Keratinocyte (primary cell): ENCODE measurements around the gene ZFYVE19. TPM values are rescaled to one million over a fixed set of nuclear protein-coding genes. Genes with fewer than 3 reads are reported as not detected.

Experiments
- DNase-seq: peaks from one replicate; pipeline ENCODE4 v3.0.0-alpha.2; 2011; ENCODE audit warnings: low read depth, missing footprints, low spot score
- FAIRE-seq: peaks from 2 replicates; lab custom pipeline; 2011; peaks lifted over from hg19 to GRCh38; lab: Jason Lieb, UNC
- H2AFZ ChIP-seq: 2 replicates; pipeline ENCODE4 v1.6.0; 2012; ENCODE audit warnings: low read length, control low read depth, inconsistent platforms; ENCODE audit not compliant: control insufficient read depth
- H3K27ac ChIP-seq: 2 replicates; pipeline ENCODE4 v1.5.1; 2011; ENCODE audit warnings: low read length; ENCODE audit not compliant: control insufficient read depth, insufficient read depth
- H3K27me3 ChIP-seq: 3 replicates; pipeline ENCODE4 v1.6.0; 2011; ENCODE audit warnings: low read length; ENCODE audit not compliant: control insufficient read depth, insufficient read depth; ENCODE audit errors: extremely low read depth
- H3K36me3 ChIP-seq, 2 experiments: 2 replicates in 1 of 2; 3 replicates in 1 of 2; pipeline ENCODE4 v1.5.1; 2011; ENCODE audit warnings: low read length in 2 of 2, mild to moderate bottlenecking in 1 of 2; ENCODE audit not compliant: control insufficient read depth in 2 of 2, insufficient read depth in 2 of 2; ENCODE audit errors: extremely low read depth in 1 of 2
- H3K4me1 ChIP-seq: 3 replicates; pipeline ENCODE4 v1.5.1; 2011; ENCODE audit warnings: low read length; ENCODE audit not compliant: control insufficient read depth, insufficient read depth; ENCODE audit errors: extremely low read depth
- H3K4me2 ChIP-seq: 3 replicates; pipeline ENCODE4 v1.6.0; 2011; ENCODE audit warnings: low read depth, low read length; ENCODE audit not compliant: control insufficient read depth, insufficient read depth; ENCODE audit errors: extremely low read depth
- H3K4me3 ChIP-seq, 3 experiments: fragments of 200-600 bp in 1 of 3; sonication (generic) in 1 of 3; 2 replicates in 2 of 3; 3 replicates in 1 of 3; pipeline ENCODE4 v1.5.1; 2011 to 2016; ENCODE audit warnings: low read length in 3 of 3, mild to moderate bottlenecking in 3 of 3, control low read depth in 2 of 3, inconsistent platforms in 1 of 3, low read depth in 1 of 3, mixed read lengths in 1 of 3, mixed run types in 1 of 3, moderate library complexity in 1 of 3; ENCODE audit not compliant: control insufficient read depth in 2 of 3, insufficient read depth in 2 of 3; ENCODE audit errors: extremely low read depth in 1 of 3
- H3K79me2 ChIP-seq: 2 replicates; pipeline ENCODE4 v1.6.0; 2012; ENCODE audit warnings: low read length; ENCODE audit not compliant: control insufficient read depth, insufficient read depth
- H3K9ac ChIP-seq: 3 replicates; pipeline ENCODE4 v1.6.0; 2011; ENCODE audit warnings: low read length; ENCODE audit not compliant: control insufficient read depth, insufficient read depth; ENCODE audit errors: extremely low read depth
- H3K9me1 ChIP-seq: 3 replicates; pipeline ENCODE4 v1.6.0; 2011; ENCODE audit warnings: low read length; ENCODE audit not compliant: control insufficient read depth, insufficient read depth; ENCODE audit errors: extremely low read depth
- H3K9me3 ChIP-seq: 2 replicates; pipeline ENCODE4 v1.5.1; 2012; ENCODE audit warnings: low read depth, low read length; ENCODE audit not compliant: control insufficient read depth
- H4K20me1 ChIP-seq: 3 replicates; pipeline ENCODE4 v1.6.0; 2011; ENCODE audit warnings: low read length; ENCODE audit not compliant: control insufficient read depth, insufficient read depth; ENCODE audit errors: extremely low read depth
- CTCF ChIP-seq, 3 experiments: IDR thresholded peaks in 1 of 3; conservative IDR thresholded peaks in 1 of 3; optimal IDR thresholded peaks in 1 of 3; 2 replicates in 2 of 3; 3 replicates in 1 of 3; pipeline versions ENCODE3 to v1.5.1; 2011; ENCODE audit warnings: low read length in 3 of 3, mild to moderate bottlenecking in 3 of 3, moderate library complexity in 2 of 3, control low read depth in 1 of 3, inconsistent platforms in 1 of 3; ENCODE audit not compliant: insufficient read depth in 2 of 3; ENCODE audit errors: extremely low read depth in 1 of 3
- EZH2 ChIP-seq: IDR thresholded peaks from one replicate; pipeline ENCODE4 v1.6.1; 2012; ENCODE audit warnings: inconsistent platforms, mild to moderate bottlenecking, low read length, moderate library complexity
- dilution Hi-C: fragments of 300-500 bp; cut with MboI; formaldehyde crosslinking; loops from one replicate; pipeline ENCODE4 v1.7.0; 2020; ENCODE audit warnings: low sequenced_read_pairs; ENCODE audit not compliant: extremely low pct_ligation_motif_present
- polyA plus RNA-seq, 5 experiments: library from polyadenylated mRNA; depleted of rRNA in 3 of 5; stranded (reverse) in 3 of 5; stranded (forward) in 1 of 5; unstranded in 1 of 5; fragments of >200 nt; gene quantifications; 1 replicate in 1 of 5; 2 replicates in 3 of 5; 3 replicates in 1 of 5; pipeline versions ENCODE4 v1.2.1 to v1.2.3, GENCODE V29; 2011 to 2012; ENCODE audit warnings: missing spikeins in 2 of 5, low read depth in 1 of 5, low replicate concordance in 1 of 5

Gene ZFYVE19
- polyA plus RNA-seq, 1 donor (not counting 4 experiments of a cell fraction or from before 2014, with no cell fraction given): 19.0 TPM

- H3K9me1 ChIP-seq: peaks cover 2% of the 10 kb centered on the region
- H3K36me3 ChIP-seq: peaks cover 2 to 3% of the 10 kb centered on the region in 2 experiments
- no peak overlapping the region for H2AFZ ChIP-seq
- no peaks in the 10 kb centered on the region for H3K9me3 ChIP-seq
- H3K79me2 ChIP-seq: peaks cover 32% of the 10 kb centered on the region
- H3K4me2 ChIP-seq: no peak overlapping the region
- dilution Hi-C loops: no loop called here
- TF ChIP-seq CTCF (optimal IDR thresholded peaks at IDR 0.05 in 1 of 3, IDR thresholded peaks at IDR 0.05 in 1 of 3, conservative IDR thresholded peaks at IDR 0.05 in 1 of 3; ENCODE audit: extremely low read depth in 1 of 3, insufficient read depth in 2 of 3, low read length in 3 of 3): no peak
- no peak for TF ChIP-seq EZH2
- no peak overlapping the region for H3K9ac ChIP-seq
- FAIRE-seq (no peak), DNase-seq (no peak)
- no peaks in the 10 kb centered on the region for H4K20me1 ChIP-seq
- no peak overlapping the region for H3K4me3 ChIP-seq
- H3K27ac ChIP-seq: no peak overlapping the region
- peaks cover 47% of the 10 kb centered on the region for H3K4me1 ChIP-seq
- no peaks in the 10 kb centered on the region for H3K27me3 ChIP-seq
Observed at GRCh38 chr15:40792394-40792793, 14.5 kb upstream of the ZFYVE19 start.

- dilution Hi-C loops: no loop called here
- Histone ChIP-seq H3K27ac (peak overlapping the region; percentile 78), H3K4me1 (peaks cover 41% of the 10 kb centered on the region), H3K27me3 (no peaks in the 10 kb centered on the region), H3K9me3 (no peaks in the 10 kb centered on the region), H3K36me3 (peaks cover 2 to 3% of the 10 kb centered on the region in 2 experiments), H3K4me3 (no peak overlapping the region), H4K20me1 (no peaks in the 10 kb centered on the region), H3K9me1 (no peaks in the 10 kb centered on the region), H2AFZ (no peak overlapping the region), H3K9ac (peak overlapping the region; percentile 32), H3K4me2 (peak overlapping the region; percentile 57), H3K79me2 (peaks cover 40% of the 10 kb centered on the region)
- no peak for TF ChIP-seq CTCF (optimal IDR thresholded peaks at IDR 0.05 in 1 of 3, IDR thresholded peaks at IDR 0.05 in 1 of 3, conservative IDR thresholded peaks at IDR 0.05 in 1 of 3; ENCODE audit: extremely low read depth in 1 of 3, insufficient read depth in 2 of 3, low read length in 3 of 3)
- no peak for TF ChIP-seq EZH2
- FAIRE-seq (peak; percentile 89), DNase-seq (no peak)
Observed at GRCh38 chr15:40793216-40793989, 13.5 kb upstream of the ZFYVE19 start.
